KMS-11 (cell line): Measurements from ENCODE around the gene TM9SF4.

Source experiments
- H2AFZ ChIP-seq: fragments of 200-600 bp; sonication (generic); 2 replicates; pipeline ENCODE4 v1.6.1; 2016; ENCODE audit warnings: antibody characterized with exemption, mixed run types, low read depth
- H3K27ac ChIP-seq: fragments of 200-600 bp; sonication (generic); 2 replicates; pipeline ENCODE4 v1.6.1; 2016; ENCODE audit warnings: mild to moderate bottlenecking, mixed run types
- H3K27me3 ChIP-seq: fragments of 200-600 bp; sonication (generic); 2 replicates; pipeline ENCODE4 v1.6.1; 2017; ENCODE audit warnings: mild to moderate bottlenecking, low read depth, mixed run types, moderate library complexity; ENCODE audit not compliant: insufficient read depth
- H3K36me3 ChIP-seq: fragments of 200-600 bp; sonication (generic); 2 replicates; pipeline ENCODE4 v1.6.1; 2017; ENCODE audit warnings: mild to moderate bottlenecking, mixed run types; ENCODE audit not compliant: insufficient read depth
- H3K4me1 ChIP-seq: fragments of 200-600 bp; sonication (generic); 2 replicates; pipeline ENCODE4 v1.6.1; 2016; ENCODE audit warnings: mild to moderate bottlenecking, low read depth, mixed run types; ENCODE audit not compliant: poor library complexity, severe bottlenecking
- H3K4me2 ChIP-seq: fragments of 200-600 bp; sonication (generic); 2 replicates; pipeline ENCODE4 v1.7.0; 2016; ENCODE audit warnings: mild to moderate bottlenecking, mixed run types
- H3K4me3 ChIP-seq: fragments of 200-600 bp; sonication (generic); IDR thresholded peaks from 2 replicates; pipeline ENCODE4 v1.6.1; 2017; ENCODE audit warnings: low read depth, low read length, mixed read lengths; ENCODE audit not compliant: insufficient read depth
- H3K79me2 ChIP-seq: fragments of 200-600 bp; sonication (generic); 2 replicates; pipeline ENCODE4 v1.6.1; 2016; ENCODE audit warnings: low read depth, mixed run types; ENCODE audit not compliant: insufficient read depth
- H3K9ac ChIP-seq: fragments of 200-600 bp; sonication (generic); 2 replicates; pipeline ENCODE4 v1.6.1; 2016; ENCODE audit warnings: mild to moderate bottlenecking, mixed run types
- H4K20me1 ChIP-seq: fragments of 200-600 bp; sonication (generic); 2 replicates; pipeline ENCODE4 v1.6.1; 2016; ENCODE audit warnings: mild to moderate bottlenecking, mixed run types; ENCODE audit not compliant: insufficient read depth
- CTCF ChIP-seq: fragments of 200-600 bp; sonication (generic); conservative IDR thresholded peaks from 2 replicates; pipeline ENCODE4 v1.6.1; 2017; ENCODE audit warnings: low read depth, mild to moderate bottlenecking, antibody characterized with exemption, low read length, moderate library complexity, mixed read lengths

The TM9SF4 gene

DNA sequence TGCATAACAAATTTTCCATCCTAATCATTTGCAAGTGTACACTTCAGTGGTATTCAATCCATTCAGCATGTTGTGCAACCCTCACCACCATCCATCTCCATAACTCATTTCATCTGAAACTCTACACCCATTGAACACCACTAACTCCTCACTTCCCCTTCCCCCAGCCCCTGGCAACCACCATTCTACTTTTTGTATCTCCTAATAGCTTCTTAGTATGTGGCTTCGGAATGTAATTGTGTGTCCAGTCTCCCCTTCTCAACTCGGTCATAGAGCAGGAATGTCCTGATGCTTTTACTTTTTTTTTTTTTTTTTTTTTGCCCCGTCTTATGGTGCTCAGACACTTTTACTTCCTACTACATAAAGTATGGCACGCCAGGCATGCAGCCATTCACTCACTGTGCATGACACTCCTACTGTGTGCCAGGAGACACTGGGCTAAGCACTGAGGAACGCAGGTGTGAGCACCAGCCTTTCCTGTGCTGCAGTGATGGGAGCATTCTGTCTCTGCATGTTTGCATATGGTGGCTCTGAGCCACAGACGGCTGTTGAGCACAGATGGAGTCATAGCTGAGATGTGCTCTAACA lies 42.2 kb upstream of the TM9SF4 start:
- Histone ChIP-seq H3K9ac (no peak overlapping the region), H2AFZ (no peak overlapping the region), H3K4me3 (no peak overlapping the region), H4K20me1 (no peaks in the 10 kb centered on the region), H3K36me3 (no peaks in the 10 kb centered on the region), H3K27me3 (no peaks in the 10 kb centered on the region), H3K79me2 (no peaks in the 10 kb centered on the region), H3K27ac (no peak overlapping the region), H3K4me2 (no peak overlapping the region), H3K4me1 (peaks cover 45% of the 10 kb centered on the region)
- no peak for TF ChIP-seq CTCF

- Histone ChIP-seq H3K4me3 (no peak overlapping the region), H3K9ac (0 out of 2 replicates have a peak overlapping the region, but pooled peaks have one; percentile 25), H4K20me1 (no peaks in the 10 kb centered on the region), H3K27me3 (no peaks in the 10 kb centered on the region), H3K4me1 (peaks cover 45% of the 10 kb centered on the region), H2AFZ (peak overlapping the region; percentile 46; the same call in 1 of the 2 replicates), H3K27ac (peak overlapping the region; percentile 57), H3K4me2 (peak overlapping the region; percentile 60; the same call in 1 of the 2 replicates), H3K36me3 (no peaks in the 10 kb centered on the region), H3K79me2 (no peaks in the 10 kb centered on the region)
- TF ChIP-seq CTCF = no peak
Observed at GRCh38 chr20:32068174-32068573, 41.3 kb upstream of the TM9SF4 start.

- Histone ChIP-seq H3K4me3 (no peak overlapping the region), H3K9ac (no peak overlapping the region), H3K27ac (peak overlapping the region; percentile 57), H3K4me1 (peaks cover 45% of the 10 kb centered on the region), H3K4me2 (peak overlapping the region; percentile 60), H3K27me3 (no peaks in the 10 kb centered on the region), H3K79me2 (no peaks in the 10 kb centered on the region), H2AFZ (peak overlapping the region; percentile 46; the same call in 1 of the 2 replicates), H4K20me1 (no peaks in the 10 kb centered on the region), H3K36me3 (no peaks in the 10 kb centered on the region)
- no peak for TF ChIP-seq CTCF
Observed at GRCh38 chr20:32069711-32070110, 39.8 kb upstream of the TM9SF4 start.

DNA sequence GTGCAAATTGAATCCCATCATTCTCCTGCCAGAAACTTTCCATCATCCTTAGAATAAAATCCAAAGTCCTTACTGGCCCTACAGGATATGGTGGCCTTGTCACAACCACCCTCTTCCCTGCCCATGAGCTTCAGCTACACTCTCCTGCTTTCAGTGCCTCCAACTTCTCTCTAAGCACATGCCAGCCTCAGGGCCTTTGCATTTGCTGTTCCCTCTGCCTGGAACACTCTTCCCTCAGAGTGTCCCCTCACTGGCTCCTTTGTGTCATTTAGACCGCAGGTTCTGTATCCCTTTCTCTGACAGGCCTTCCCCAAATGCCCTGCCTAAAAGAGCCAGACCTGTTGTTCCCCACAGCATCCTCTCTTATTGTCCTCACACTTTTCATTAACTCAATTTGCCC lies 39.2 kb upstream of the TM9SF4 start:
- no peak for TF ChIP-seq CTCF
- Histone ChIP-seq H4K20me1 (no peaks in the 10 kb centered on the region), H3K4me2 (no peak overlapping the region), H2AFZ (peak overlapping the region; percentile 46; the same call in 1 of the 2 replicates), H3K9ac (no peak overlapping the region), H3K36me3 (no peaks in the 10 kb centered on the region), H3K4me1 (peaks cover 45% of the 10 kb centered on the region), H3K27ac (no peak overlapping the region), H3K4me3 (no peak overlapping the region), H3K27me3 (no peaks in the 10 kb centered on the region), H3K79me2 (no peaks in the 10 kb centered on the region)
